PC-9 (cell line): Measurements from ENCODE around the gene KRTAP10-1. TPM values are rescaled to one million over a fixed set of nuclear protein-coding genes. Genes with fewer than 3 reads are reported as not detected.
"Not testable (repeated sequence)": the region's sequence is repeated elsewhere in the genome, so short reads cannot be mapped to it uniquely, and the experiment has no call there.

Source experiments
- BruUV-seq: library from RNA; stranded (reverse); fragments of 400-500 nt; replicated peaks from 2 replicates; lab custom pipeline; 2021; lab: Mats Ljungman, UMichigan
- CTCF ChIA-PET: fragments of 300-600 bp; sonication (Branson Sonifier 250); formaldehyde crosslinking; loops from one replicate; lab custom pipeline; 2022; ENCODE audit warnings: antibody characterized with exemption; lab: Charles Lee
- POLR2A ChIA-PET: fragments of 300-600 bp; sonication (Branson Sonifier 250); formaldehyde crosslinking; loops from one replicate; lab custom pipeline; 2022; ENCODE audit warnings: antibody characterized with exemption; ENCODE audit not compliant: unreplicated experiment; lab: Charles Lee
- DNase-seq, 2 experiments: peaks; one replicate each; pipeline versions ENCODE4 v3.0.0 to v3.0.0-alpha.2; 2015 to 2022; ENCODE audit warnings: mixed read lengths in 1 of 2
- H2AFZ ChIP-seq: fragments of 200-600 bp; sonication (generic); 2 replicates; pipeline ENCODE4 v1.8.1; 2017; ENCODE audit warnings: antibody characterized with exemption
- H3F3A ChIP-seq: fragments of 200-600 bp; sonication (generic); 2 replicates; pipeline ENCODE4 v1.8.1; 2017; ENCODE audit warnings: antibody characterized with exemption, mild to moderate bottlenecking, low read depth; ENCODE audit not compliant: insufficient read depth
- H3K27ac ChIP-seq: fragments of 200-600 bp; sonication (generic); 2 replicates; pipeline ENCODE4 v1.6.1; 2016; ENCODE audit warnings: mixed run types
- H3K27me3 ChIP-seq: fragments of 200-600 bp; sonication (generic); 2 replicates; pipeline ENCODE4 v1.6.1; 2016; ENCODE audit warnings: low read depth, mixed run types; ENCODE audit not compliant: insufficient read depth
- H3K36me3 ChIP-seq: fragments of 200-600 bp; sonication (generic); 2 replicates; pipeline ENCODE4 v1.6.1; 2016; ENCODE audit warnings: low read depth, mixed run types
- H3K4me1 ChIP-seq: fragments of 200-600 bp; sonication (generic); replicated peaks from 2 replicates; pipeline ENCODE4 v1.6.1; 2016; ENCODE audit warnings: mixed run types; ENCODE audit not compliant: insufficient read depth
- H3K4me2 ChIP-seq: fragments of 200-600 bp; sonication (generic); 2 replicates; pipeline ENCODE4 v1.6.1; 2017; ENCODE audit warnings: mixed run types
- H3K4me3 ChIP-seq: fragments of 200-600 bp; sonication (generic); 2 replicates; pipeline ENCODE4 v1.6.1; 2016; ENCODE audit warnings: mixed run types
- H3K79me2 ChIP-seq: fragments of 200-600 bp; sonication (generic); 2 replicates; pipeline ENCODE4 v1.6.1; 2017; ENCODE audit warnings: low read depth, mixed run types
- H3K9me2 ChIP-seq: fragments of 200-600 bp; sonication (generic); 2 replicates; pipeline ENCODE4 v1.8.1; 2017; ENCODE audit warnings: mild to moderate bottlenecking; ENCODE audit not compliant: insufficient read depth
- H3K9me3 ChIP-seq: fragments of 200-600 bp; sonication (generic); 2 replicates; pipeline ENCODE4 v1.8.1; 2016; ENCODE audit warnings: low read depth; ENCODE audit not compliant: insufficient read depth
- H4K20me1 ChIP-seq: fragments of 200-600 bp; sonication (generic); 2 replicates; pipeline ENCODE4 v1.8.1; 2017; ENCODE audit not compliant: insufficient read depth
- EZH2 ChIP-seq: fragments of 200-600 bp; sonication (generic); IDR thresholded peaks from 2 replicates; pipeline ENCODE4 v1.8.0; 2017; ENCODE audit warnings: antibody characterized with exemption, low read depth
- intact Hi-C: fragments of 100-400 bp; cut with micrococcal nuclease; formaldehyde crosslinking; loops from one replicate; pipeline ENCODE4 v1.10.0; 2022; ENCODE audit not compliant: unreplicated experiment
- total RNA-seq: library from RNA; stranded (reverse); gene quantifications from 2 replicates; pipeline ENCODE4 v1.2.3, GENCODE V29; 2021
- TF ChIP-seq, protein P1 (sequence below): fragments of 200-600 bp; sonication (generic); conservative IDR thresholded peaks from 2 replicates; pipeline ENCODE4 v1.6.1; 2017; ENCODE audit warnings: mixed run types, antibody characterized with exemption, mild to moderate bottlenecking, moderate library complexity

Gene KRTAP10-1
- total RNA-seq, 1 experiment from 2014 or later: not detected

DNA sequence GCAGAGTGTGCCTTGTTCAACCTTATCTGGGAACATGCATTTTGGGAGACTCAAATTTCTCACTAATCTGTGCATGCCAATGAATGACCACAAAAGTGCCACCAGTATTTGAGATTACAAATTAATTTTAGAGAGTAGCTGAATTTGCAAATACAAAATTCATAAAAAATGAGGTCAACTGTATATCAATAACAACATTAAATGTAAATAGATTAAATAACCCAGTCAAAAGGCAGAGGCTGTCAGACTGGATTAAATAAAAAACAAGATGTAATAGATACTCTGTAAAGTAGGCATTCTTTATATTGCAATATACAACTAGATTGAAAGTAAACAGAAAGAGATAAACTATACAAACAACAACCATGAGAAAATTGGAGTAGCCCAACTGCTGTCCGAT is 24.1 kb upstream of the KRTAP10-1 start:
- ChIA-PET CTCF (no interaction called here), POLR2A (no interaction called here)
- Histone ChIP-seq H3K9me2 (no peaks in the 10 kb centered on the region), H4K20me1 (no peaks in the 10 kb centered on the region), H2AFZ (no peak overlapping the region), H3K4me2 (no peak overlapping the region), H3K4me3 (no peak overlapping the region), H3K9me3 (no peaks in the 10 kb centered on the region), H3K36me3 (no peaks in the 10 kb centered on the region), H3K27me3 (peaks cover 43% of the 10 kb centered on the region; the same call in 1 of the 2 replicates), H3F3A (no peaks in the 10 kb centered on the region), H3K79me2 (no peaks in the 10 kb centered on the region), H3K27ac (no peak overlapping the region), H3K4me1 (no peaks in the 10 kb centered on the region)
- intact Hi-C loops: no loop called here
- no TSS peak for BruUV-seq
- no peak for TF ChIP-seq EZH2
- TF ChIP-seq, protein P1, sequence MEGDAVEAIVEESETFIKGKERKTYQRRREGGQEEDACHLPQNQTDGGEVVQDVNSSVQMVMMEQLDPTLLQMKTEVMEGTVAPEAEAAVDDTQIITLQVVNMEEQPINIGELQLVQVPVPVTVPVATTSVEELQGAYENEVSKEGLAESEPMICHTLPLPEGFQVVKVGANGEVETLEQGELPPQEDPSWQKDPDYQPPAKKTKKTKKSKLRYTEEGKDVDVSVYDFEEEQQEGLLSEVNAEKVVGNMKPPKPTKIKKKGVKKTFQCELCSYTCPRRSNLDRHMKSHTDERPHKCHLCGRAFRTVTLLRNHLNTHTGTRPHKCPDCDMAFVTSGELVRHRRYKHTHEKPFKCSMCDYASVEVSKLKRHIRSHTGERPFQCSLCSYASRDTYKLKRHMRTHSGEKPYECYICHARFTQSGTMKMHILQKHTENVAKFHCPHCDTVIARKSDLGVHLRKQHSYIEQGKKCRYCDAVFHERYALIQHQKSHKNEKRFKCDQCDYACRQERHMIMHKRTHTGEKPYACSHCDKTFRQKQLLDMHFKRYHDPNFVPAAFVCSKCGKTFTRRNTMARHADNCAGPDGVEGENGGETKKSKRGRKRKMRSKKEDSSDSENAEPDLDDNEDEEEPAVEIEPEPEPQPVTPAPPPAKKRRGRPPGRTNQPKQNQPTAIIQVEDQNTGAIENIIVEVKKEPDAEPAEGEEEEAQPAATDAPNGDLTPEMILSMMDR: no peak
- DNase-seq: no peak

DNA sequence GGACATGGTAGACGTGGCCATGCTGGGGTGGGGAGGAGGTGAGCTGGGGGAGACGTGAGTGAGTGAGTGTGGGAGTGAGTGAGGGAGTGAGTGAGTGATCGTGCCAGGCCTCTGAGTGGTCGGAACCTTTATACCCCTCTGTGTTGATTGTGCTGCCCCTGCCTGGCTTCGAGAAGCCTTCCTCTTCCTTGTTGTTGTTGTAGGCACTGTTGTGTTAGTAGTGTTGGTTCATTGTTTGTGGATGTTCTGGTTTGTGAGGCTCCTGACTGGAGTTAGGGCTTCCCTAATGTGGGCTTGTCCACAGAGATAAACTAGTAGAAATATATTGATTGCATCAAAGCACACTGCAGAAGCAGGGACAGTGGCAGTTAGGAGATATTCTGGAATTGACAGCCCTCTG is 18.7 kb upstream of the KRTAP10-1 start, which contains the start of gene KRTAP10-3:
Gene KRTAP10-3, minus strand, starts transcription at position 101 of the 400 bp plus-strand sequence. Its CDS starts 80 bp downstream, at position 21.
- no TSS peak for BruUV-seq

DNA sequence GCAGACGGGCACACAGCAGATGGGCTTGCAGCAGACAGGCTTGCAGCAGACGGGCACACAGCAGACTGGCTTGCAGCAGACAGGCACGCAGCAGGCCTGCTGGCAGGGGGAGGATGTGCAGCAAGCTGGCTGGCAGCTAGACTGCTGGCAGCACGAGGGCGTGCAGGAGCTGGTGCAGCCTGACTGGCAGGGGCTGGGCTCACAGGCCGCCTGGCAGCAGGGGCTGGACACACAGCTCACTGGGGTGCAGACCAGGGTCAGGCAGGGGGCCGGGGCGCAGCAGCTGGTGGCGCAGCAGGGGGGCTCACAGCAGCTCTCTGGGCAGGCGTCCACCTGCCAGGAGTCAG is 18.3 kb upstream of the KRTAP10-1 start:
- H3K27ac ChIP-seq, H2AFZ ChIP-seq, CTCF ChIA-PET, H3K79me2 ChIP-seq, POLR2A ChIA-PET, BruUV-seq, H3K36me3 ChIP-seq, H3K4me1 ChIP-seq, H3K4me3 ChIP-seq, H3F3A ChIP-seq, H3K9me2 ChIP-seq, H3K9me3 ChIP-seq, H4K20me1 ChIP-seq, H3K4me2 ChIP-seq, intact Hi-C loops, DNase-seq: not testable (repeated sequence)
- H3K27me3 ChIP-seq: peaks cover 66% of the 10 kb centered on the region

More for the DNA sequence above, 18.7 kb upstream of the KRTAP10-1 start, which contains the start of gene KRTAP10-3:
- no peaks in the 10 kb centered on the region for H3K9me3 ChIP-seq
- H3F3A ChIP-seq: no peaks in the 10 kb centered on the region
- no peaks in the 10 kb centered on the region for H3K36me3 ChIP-seq
- no peak within 1 kb of the TSS for H2AFZ ChIP-seq
- intact Hi-C loops: no loop called here
- H3K27ac ChIP-seq: no peak within 1 kb of the TSS
- no peak within 1 kb of the TSS for H3K4me3 ChIP-seq
- H3K9me2 ChIP-seq: no peaks in the 10 kb centered on the region
- H3K79me2 ChIP-seq: no peaks in the 10 kb centered on the region
- H4K20me1 ChIP-seq: no peaks in the 10 kb centered on the region
- POLR2A ChIA-PET: no interaction called here
- TF ChIP-seq EZH2: no peak
- DNase-seq: no peak
- no peaks in the 10 kb centered on the region for H3K4me1 ChIP-seq
- CTCF ChIA-PET: no interaction called here
- no peak within 1 kb of the TSS for H3K4me2 ChIP-seq
- peaks cover 66% of the 10 kb centered on the region for H3K27me3 ChIP-seq

DNA sequence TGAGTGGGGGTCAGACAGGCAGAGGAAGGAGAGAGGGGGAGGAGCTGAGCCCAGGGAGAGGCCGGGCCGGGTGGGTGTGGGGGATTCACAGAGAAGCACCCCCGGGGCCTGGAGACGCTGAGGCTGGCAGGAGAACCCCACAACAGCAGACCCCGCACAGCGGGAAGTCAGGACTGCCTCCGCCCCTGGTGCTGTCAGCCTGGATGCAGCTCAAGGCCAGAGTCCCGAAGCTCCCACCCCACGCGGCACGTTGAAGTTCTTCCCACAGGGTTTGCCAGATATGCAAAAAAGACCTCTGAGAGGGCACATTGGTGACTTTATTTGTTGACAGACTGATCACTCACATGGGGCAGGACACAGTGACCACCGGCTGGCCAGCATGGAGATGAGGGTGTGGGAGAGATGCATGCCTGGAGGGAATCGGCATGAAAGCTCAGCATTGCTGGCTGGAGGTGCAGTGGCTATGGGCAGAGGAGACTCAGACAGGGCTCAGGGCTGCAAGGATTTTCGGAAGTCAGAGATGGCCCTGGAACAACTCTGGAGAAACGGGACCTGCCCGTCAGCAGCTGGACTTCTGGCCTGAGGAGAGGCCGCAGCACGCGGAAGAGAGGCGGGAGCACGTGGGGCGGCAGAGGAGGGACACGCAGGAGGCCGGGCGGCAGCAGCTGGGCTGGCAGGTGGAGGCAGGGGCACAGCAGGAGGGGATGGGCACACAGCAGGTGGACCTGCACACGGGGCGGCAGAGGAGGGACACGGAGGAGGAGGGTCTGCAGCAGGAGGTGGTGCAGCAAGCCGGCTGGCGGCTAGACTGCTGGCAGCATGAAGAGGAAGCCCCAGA is 17.7 kb upstream of the KRTAP10-1 start:
- no peak for TF ChIP-seq EZH2
- TF ChIP-seq, protein P1: no peak
- peaks cover 67% of the 10 kb centered on the region for H3K27me3 ChIP-seq
- H3K4me2 ChIP-seq: no peak overlapping the region
- H3K4me1 ChIP-seq: no peaks in the 10 kb centered on the region
- no peak for DNase-seq
- BruUV-seq: no TSS peak
- H3F3A ChIP-seq: no peaks in the 10 kb centered on the region
- no peak overlapping the region for H3K4me3 ChIP-seq
- no peaks in the 10 kb centered on the region for H3K9me3 ChIP-seq
- intact Hi-C loops: no loop called here
- H3K36me3 ChIP-seq: no peaks in the 10 kb centered on the region
- H3K9me2 ChIP-seq: no peaks in the 10 kb centered on the region
- H3K27ac ChIP-seq: no peak overlapping the region
- H3K79me2 ChIP-seq: no peaks in the 10 kb centered on the region
- POLR2A ChIA-PET: no interaction called here
- H2AFZ ChIP-seq: no peak overlapping the region
- H4K20me1 ChIP-seq: no peaks in the 10 kb centered on the region
- CTCF ChIA-PET: no interaction called here
